Measurements from ENCODE around the gene NRM. TPM values are rescaled to one million over a fixed set of nuclear protein-coding genes. Genes with fewer than 3 reads are reported as not detected.

Gene NRM
- total and polyA plus RNA-seq, 2 of the 13 experiments (the other 11 are each of a cell fraction or from before 2014, with no cell fraction given): 12.5 to 16.0 TPM

DNA sequence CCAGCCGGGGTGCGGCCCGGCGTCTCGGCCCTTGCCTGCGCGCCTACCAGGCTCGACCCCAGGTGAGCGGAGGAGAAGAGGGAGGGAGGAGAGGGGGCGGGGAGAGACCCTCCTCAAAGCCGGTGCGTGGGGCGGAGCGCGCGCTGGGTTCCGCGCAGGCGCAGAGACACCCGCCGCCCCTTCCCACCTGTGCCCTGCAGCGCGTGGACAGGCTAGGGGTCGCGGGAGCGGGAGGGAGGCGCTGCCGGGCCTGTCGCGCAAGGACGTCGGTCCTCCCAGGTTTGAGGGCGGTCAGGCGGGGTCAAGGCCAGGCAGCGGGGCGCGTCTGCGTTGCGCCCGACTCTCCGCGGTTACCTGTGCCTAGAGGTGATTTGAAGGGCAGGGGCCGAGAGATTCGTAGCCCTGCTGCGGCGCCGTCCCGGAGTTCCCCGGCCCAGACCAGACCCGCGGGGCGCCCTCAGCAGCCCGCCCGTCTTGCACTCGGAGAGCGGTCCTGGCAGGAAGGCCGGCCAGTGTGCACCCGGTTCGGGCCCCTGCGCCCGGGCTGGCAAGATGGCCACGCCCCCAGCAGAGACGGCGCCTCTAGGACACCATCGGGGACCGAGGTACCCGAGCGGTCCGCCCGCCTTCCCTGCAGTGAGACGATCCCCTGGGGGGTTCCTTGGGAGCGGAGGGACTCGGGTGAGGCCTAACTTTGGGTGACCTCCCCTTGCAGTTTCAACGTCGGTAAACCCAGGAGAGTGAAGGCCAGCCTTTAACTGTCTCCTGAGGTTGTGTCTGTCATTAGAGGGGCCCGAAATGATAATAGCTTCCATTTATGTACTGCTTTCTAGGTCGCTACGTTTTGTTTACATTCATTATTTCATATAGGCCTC is 43.3 kb downstream of the NRM start (continued):
- TF ChIP-seq, protein P1, sequence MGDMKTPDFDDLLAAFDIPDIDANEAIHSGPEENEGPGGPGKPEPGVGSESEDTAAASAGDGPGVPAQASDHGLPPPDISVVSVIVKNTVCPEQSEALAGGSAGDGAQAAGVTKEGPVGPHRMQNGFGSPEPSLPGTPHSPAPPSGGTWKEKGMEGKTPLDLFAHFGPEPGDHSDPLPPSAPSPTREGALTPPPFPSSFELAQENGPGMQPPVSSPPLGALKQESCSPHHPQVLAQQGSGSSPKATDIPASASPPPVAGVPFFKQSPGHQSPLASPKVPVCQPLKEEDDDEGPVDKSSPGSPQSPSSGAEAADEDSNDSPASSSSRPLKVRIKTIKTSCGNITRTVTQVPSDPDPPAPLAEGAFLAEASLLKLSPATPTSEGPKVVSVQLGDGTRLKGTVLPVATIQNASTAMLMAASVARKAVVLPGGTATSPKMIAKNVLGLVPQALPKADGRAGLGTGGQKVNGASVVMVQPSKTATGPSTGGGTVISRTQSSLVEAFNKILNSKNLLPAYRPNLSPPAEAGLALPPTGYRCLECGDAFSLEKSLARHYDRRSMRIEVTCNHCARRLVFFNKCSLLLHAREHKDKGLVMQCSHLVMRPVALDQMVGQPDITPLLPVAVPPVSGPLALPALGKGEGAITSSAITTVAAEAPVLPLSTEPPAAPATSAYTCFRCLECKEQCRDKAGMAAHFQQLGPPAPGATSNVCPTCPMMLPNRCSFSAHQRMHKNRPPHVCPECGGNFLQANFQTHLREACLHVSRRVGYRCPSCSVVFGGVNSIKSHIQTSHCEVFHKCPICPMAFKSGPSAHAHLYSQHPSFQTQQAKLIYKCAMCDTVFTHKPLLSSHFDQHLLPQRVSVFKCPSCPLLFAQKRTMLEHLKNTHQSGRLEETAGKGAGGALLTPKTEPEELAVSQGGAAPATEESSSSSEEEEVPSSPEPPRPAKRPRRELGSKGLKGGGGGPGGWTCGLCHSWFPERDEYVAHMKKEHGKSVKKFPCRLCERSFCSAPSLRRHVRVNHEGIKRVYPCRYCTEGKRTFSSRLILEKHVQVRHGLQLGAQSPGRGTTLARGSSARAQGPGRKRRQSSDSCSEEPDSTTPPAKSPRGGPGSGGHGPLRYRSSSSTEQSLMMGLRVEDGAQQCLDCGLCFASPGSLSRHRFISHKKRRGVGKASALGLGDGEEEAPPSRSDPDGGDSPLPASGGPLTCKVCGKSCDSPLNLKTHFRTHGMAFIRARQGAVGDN (CRISPR knock-in tag; IDR thresholded peaks at IDR 0.05): peak; percentile 98
- TF ChIP-seq POLR2G (IDR thresholded peaks at IDR 0.05; ENCODE audit: low read depth, low read length) (peak; percentile 89), TBX2 (CRISPR knock-in tag; IDR thresholded peaks at IDR 0.05; ENCODE audit: borderline replicate concordance) (peak; percentile 95), MXI1 (IDR thresholded peaks at IDR 0.05; ENCODE audit: borderline replicate concordance, low read depth, low read length) (peak; percentile 62; the same call in 1 of the 3 replicates), ZNF660 (CRISPR knock-in tag; IDR thresholded peaks at IDR 0.05; ENCODE audit: borderline replicate concordance, low read depth) (0 out of 2 replicates have a peak, but pooled peaks have one; percentile 22), ZNF296 (CRISPR knock-in tag; conservative IDR thresholded peaks at IDR 0.05) (peak; percentile 86; the same call in 1 of the 2 replicates), ZEB1 (IDR thresholded peaks at IDR 0.05; ENCODE audit: insufficient replicate concordance, low read depth) (peak; percentile 88)
- TF ChIP-seq, protein P2, sequence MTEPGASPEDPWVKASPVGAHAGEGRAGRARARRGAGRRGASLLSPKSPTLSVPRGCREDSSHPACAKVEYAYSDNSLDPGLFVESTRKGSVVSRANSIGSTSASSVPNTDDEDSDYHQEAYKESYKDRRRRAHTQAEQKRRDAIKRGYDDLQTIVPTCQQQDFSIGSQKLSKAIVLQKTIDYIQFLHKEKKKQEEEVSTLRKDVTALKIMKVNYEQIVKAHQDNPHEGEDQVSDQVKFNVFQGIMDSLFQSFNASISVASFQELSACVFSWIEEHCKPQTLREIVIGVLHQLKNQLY (CRISPR knock-in tag; IDR thresholded peaks at IDR 0.05): peak; percentile 90
- TF ChIP-seq, protein P3, sequence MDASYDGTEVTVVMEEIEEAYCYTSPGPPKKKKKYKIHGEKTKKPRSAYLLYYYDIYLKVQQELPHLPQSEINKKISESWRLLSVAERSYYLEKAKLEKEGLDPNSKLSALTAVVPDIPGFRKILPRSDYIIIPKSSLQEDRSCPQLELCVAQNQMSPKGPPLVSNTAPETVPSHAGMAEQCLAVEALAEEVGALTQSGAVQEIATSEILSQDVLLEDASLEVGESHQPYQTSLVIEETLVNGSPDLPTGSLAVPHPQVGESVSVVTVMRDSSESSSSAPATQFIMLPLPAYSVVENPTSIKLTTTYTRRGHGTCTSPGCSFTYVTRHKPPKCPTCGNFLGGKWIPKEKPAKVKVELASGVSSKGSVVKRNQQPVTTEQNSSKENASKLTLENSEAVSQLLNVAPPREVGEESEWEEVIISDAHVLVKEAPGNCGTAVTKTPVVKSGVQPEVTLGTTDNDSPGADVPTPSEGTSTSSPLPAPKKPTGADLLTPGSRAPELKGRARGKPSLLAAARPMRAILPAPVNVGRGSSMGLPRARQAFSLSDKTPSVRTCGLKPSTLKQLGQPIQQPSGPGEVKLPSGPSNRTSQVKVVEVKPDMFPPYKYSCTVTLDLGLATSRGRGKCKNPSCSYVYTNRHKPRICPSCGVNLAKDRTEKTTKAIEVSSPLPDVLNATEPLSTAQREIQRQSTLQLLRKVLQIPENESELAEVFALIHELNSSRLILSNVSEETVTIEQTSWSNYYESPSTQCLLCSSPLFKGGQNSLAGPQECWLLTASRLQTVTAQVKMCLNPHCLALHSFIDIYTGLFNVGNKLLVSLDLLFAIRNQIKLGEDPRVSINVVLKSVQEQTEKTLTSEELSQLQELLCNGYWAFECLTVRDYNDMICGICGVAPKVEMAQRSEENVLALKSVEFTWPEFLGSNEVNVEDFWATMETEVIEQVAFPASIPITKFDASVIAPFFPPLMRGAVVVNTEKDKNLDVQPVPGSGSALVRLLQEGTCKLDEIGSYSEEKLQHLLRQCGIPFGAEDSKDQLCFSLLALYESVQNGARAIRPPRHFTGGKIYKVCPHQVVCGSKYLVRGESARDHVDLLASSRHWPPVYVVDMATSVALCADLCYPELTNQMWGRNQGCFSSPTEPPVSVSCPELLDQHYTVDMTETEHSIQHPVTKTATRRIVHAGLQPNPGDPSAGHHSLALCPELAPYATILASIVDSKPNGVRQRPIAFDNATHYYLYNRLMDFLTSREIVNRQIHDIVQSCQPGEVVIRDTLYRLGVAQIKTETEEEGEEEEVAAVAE (CRISPR knock-in tag; IDR thresholded peaks at IDR 0.05; ENCODE audit: borderline replicate concordance): peak; percentile 55
- TF ChIP-seq, protein P4, sequence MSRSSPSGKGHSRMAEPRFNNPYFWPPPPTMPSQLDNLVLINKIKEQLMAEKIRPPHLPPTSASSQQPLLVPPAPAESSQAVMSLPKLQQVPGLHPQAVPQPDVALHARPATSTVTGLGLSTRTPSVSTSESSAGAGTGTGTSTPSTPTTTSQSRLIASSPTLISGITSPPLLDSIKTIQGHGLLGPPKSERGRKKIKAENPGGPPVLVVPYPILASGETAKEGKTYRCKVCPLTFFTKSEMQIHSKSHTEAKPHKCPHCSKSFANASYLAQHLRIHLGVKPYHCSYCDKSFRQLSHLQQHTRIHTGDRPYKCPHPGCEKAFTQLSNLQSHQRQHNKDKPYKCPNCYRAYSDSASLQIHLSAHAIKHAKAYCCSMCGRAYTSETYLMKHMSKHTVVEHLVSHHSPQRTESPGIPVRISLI (CRISPR knock-in tag; IDR thresholded peaks at IDR 0.05; ENCODE audit: borderline replicate concordance): peak; percentile 60; the same call in 1 of the 2 replicates

All from HepG2 (cell line).